UCSD-AML1 (cell line): Measurements from ENCODE around the gene MYBPH.

Experiments used
- DNase-seq: peaks from one replicate; lab custom pipeline; 2025; ENCODE audit not compliant: unreplicated experiment; lab: John Stamatoyannopoulos, UW

Gene MYBPH

DNA sequence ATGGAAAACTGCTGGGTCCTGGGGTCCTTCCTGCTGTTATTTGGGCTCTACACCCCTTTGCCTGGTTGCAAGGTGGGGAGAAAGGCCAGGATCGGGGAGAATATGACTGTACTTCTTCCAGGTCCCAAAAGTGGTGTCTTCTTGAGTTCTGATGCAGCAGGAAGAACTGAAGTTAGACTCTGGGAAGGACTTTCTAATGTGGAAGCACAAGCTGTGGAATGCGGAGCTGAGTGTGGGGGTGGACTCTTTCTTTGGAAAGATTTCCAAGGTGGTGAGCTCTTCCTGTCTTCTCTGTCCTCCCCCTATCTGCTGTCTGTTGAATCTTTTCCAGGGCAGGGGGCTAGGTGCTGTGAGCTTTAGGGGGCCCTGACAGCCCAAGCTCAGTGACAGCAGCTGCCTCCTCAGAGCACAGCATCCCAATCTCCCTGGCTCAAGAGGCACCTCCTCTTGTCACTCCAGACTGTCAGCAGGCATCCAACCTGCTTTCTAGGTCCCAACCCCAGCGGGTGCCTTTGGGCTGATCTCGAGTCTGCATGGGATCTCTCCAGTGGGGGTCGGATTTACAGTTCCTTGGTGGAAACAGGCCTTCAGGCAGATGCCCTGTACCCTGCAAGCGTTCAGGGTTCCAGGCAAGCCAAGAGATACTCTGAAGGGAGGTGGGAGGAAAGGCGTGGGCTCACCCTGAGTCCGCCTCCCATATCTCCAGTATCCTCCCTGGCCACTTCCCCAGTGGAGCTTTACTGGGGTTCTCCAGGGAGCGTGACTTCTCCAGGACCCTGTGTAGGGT, 24.9 kb downstream of the MYBPH start:
- no peak for DNase-seq

DNA sequence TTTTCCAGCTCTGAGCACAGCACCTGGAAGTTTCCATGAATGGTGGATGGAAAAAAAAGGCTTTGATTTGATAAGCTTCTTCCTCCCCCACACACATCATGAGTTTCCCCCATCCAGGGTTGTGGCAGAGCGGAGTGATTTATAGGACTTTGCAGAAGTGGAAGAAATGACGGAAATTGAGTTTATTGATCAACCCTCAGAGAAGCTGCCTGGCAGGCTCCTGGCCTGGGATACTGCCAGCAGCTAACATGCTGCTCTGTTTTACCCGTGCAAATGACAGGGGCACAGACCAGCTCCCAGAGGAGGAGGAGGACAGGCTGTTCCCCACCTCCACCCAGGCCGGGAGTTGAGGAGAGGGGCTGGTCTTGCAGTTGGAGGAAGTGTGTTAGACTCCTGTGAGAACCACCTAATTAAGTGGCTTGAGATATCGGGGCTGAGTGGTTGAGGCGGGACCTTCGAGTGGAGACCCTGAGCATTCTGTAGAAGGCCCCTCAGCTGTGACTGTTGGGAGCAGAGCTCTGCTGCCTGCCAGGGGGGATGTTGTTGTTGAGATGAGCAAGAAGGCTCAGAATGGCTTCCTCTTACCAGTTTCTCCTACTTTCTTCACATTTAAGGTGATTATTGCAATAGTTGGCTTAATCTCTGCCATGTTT, 26.3 kb downstream of the MYBPH start:
- no peak for DNase-seq

DNA sequence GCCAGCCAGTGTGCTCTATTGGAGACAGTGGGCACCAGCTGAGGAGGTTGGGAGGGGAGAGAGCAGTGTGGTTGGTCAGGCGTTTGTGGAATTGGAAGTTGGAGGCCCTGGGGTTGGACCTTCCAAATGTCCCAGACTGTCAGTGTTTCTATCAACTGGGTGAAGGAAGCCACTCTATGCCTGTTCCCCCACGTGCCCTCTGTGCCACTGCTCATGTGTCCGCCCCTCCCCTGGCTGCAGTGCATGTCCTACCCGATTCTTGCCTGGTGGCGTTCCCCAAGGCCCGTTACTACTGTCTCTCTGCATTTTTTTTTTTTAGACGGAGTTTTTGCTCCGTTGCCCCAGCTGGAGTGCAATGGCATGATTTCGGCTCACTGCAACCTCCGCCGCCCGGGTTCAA, 27.0 kb downstream of the MYBPH start:
- DNase-seq: no peak

DNA sequence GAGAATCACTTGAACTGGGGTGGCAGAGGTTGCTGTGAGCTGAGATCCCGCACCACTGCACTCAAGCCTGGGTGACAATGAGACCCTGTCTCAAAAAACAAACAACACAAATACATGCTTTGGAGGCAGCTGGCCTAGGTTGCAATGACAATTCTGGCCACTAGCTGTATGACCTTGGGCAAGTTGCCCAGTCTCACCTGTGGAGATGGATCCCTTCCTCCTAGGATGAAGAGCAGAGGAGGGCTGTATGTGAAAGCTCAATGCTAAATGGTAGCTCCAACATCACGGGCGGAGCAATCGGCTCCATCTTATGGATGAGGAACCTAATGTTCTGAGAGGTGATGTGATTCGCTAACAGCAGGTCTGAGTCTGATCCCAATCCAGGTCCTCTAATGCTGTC, 27.5 kb downstream of the MYBPH start:
- DNase-seq: no peak

DNA sequence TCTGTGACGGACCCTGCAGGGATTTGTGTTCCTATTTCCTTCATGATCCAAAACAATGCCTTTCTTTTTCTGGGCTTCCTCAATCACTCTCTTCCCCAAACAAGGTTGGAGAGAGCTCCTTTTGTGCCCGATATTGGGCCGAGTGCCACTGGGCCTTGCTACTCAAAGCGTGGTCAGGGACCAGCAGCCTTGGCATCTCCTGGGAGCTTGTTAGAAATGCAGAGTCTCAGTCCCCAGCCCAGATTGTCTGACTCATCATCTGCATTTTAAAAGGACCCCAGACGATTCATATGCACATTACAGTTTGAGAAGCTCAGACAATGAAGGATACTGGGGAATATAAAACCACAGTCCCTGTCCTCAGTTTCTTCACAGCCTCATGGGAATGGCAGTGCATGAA, 28.2 kb downstream of the MYBPH start:
- DNase-seq: no peak

DNA sequence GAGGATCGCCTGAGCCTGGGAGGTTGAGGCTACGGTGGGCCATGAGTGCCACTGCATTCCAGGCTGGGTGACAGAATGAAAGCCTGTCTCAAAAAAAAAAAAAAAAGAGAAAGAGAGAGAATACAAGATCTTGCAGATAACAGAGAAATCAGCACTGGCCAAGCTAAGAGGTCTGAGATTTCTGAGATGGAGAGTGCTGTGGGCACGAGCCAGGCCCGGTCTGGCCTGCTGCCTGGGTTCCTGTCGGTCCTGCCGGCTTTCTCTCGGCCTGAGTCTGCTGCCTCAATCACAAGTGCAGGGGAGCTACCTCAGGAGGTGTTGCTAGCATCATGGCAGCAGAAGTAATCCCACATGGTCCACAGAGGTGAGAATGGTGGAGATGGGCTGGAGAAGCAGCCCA, 29.1 kb downstream of the MYBPH start:
- DNase-seq: no peak

DNA sequence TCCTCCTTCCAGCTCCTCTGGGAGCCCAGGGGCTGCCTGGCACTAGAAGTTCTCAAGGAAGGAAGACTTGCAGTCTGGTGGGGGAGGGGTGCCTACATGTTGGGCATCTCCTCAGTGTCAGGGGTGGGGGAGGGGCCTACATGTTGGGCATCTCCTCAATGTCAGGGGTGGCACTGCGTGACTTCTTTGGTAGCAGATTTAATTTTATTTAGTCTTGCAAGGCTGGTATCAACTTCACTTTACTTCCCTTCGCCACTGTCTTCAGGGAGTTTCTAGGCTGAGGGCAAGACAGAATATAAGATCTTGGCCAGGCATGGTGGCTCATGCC, 29.6 kb downstream of the MYBPH start:
- DNase-seq: no peak

DNA sequence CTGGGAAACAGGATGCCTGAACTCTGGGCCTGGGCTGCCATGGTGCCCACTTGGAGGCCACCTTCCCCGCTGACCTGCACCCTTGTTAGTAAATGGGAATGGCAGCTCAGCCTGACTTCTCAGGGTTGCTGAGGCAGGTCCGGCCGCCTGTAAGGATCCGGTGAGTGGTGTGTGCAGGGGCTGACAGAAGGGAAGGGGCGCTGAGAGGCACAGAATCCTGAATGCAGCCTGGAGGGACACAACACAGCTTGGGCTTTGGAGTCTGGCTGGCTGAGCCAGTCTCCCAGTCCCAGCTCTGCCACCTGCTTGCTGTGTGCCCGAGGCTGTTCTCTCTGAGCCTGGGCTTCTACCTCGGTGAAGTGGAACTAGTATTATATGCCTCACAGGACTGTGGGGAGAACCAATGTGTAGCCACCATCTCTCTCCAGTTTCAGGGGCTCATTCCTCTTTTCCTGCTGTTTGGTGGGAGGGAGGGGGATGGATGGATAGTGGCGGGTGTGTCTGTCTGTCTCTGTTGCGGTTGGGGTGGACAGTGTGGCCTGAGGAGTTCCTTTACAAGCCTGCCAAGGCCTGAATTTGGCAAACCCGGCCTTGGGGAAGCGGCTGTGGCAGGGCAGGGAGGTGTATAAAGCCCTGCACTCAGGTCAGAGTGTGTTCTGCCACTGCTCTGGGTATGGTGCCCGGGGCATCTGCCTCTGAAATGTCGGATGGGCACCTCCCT, 30.1 kb downstream of the MYBPH start:
- no peak for DNase-seq

DNA sequence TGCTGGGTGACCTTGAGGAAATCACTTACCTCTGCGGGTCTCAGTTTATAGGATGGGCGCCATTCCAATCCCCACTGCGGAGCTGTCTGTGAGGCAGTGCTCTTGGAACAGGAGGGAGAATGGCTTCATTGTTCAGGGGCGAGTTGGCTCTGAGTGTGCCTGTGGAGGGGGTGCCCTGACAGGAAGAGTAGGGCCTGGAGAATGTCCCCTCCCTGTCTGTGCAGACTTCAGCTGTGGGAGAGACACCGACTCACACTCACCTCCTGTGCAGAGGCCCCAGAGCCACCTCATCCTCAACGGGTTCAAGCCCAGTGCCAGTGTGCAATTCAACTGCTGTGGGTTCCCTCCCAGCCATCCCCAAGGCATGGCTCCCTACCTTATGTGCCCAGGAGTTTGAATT, 31.0 kb downstream of the MYBPH start:
- no peak for DNase-seq

DNA sequence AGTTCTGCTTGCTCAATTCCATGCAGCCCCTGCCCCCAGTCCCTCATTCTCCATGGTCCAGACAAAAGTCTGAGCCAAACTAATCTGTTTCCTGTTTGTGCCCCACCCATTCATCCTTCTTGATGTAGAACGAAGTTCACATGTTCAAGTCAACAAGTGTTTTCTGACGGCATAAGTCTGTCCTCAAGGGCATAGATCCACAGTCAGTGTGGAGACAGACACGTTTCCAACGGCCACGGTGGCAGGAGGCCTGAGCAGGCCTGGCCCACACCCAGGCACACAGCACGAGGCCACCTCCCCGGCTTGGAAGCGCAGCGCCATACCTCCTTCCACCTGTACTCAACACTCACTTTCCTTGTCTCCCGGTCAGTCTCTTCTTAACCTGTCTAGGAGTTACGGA, 32.0 kb downstream of the MYBPH start:
- DNase-seq: no peak

DNA sequence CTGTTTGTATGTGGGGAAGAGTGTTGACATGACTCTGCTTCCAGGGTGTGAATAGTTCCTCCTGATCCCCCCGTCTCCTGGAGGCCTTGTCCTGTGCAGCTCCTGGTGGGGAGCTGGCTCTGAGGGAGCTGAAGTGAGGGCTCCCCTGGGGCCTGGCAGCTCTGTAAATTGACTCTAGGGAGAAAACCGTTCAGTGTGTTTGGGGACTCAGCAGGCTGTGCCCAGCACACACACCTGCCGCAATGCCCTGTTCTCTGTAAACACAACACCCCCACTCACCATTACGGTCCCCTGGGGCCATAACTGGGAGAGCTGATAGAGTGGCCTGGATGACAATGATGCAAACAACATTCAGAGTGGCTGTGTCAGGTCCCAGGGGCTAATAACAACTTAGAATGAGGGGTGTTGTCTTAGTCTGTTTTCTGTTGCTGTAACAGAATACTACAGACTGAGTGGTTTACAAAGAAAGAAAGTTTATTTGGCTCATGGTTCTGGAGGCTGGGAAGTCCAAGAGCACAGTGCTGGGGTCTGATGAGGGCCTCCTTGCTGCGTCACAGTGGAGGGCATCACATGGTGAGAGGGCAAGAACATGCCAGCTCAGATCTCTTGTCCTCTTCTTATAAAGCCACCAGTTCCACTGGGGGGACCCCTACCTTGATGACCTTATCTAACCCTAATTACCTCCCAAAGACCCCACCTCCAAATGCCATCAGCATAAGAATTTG, 32.8 kb downstream of the MYBPH start:
- DNase-seq: no peak

DNA sequence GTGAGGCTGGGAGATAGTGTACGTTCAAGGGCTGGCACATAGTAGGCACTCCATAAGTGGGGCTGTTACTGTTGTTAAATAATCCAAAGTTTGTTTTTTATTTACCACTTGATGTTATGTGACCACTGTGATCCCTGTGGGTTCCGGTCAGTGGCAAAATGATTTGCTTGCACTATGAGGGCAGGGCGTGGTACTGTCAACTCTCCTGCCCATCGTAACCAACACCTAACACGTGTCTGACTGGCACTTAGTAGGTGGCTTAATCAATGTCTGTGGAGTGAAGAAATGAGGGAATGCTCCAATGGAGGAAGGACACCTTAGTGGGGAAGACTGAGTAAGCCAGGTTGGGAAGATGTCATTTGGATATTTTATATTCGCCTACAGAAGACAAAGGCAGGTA, 33.5 kb downstream of the MYBPH start:
- DNase-seq: no peak

DNA sequence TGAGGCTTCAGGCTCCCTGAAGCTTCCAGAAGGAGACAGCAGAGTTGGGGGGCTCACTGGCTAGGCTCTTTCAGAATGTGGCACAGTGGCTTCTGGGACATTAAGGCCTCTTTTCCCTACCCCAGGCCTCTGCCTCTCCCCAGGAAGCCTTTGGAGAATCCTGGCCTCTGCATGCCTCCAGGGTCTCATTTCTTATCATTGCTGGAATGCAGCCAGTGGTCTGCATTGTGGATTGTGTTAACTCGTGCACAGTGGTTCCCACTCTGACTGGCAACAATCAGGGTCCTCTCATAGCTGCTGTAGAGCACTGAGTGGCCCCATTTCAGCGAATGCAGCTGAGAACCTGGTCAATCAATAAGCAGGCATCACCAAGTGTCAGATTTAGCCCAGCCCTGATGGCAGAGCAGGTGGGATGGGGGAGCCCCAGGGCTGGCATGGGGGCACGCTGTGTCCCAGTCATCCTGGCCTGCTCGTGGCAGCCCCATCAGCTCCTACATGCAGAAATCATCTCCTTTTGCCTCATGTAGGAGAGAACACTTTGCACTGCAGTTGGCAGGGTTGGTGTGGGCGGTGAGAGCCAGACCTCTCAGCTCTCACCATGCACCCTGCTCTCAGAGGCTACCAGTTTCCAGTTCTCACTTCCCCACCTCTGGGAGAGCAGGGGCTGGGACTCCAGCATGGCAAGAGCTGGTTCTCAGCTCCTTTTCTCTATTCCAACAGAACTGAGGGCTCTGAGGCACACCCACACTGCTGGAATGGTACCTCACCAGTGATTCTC, 34.7 kb downstream of the MYBPH start:
- no peak for DNase-seq

DNA sequence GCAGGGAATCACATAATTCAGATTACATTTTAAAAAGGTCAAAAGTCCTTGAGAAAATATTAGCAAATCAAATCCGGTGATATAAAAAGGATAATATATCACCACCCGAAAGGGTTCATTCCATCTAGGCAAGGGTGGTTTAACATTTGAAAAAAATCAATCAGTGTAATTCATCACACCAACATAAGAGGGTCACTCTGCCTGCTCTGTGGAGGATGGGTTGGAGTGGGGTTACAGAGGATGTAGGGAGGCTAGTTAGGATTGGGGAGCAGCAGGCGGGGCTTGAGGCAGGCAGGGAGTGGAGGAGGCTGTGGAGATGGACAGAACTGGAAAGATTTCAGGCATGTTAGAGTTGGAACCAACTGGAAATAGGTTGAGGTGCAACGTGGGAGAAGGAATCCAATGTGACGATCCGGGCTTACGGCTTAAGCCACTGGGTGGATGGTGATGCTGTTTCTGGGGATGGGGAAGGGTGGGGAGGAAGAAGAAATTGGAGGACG, 35.6 kb downstream of the MYBPH start:
- no peak for DNase-seq

DNA sequence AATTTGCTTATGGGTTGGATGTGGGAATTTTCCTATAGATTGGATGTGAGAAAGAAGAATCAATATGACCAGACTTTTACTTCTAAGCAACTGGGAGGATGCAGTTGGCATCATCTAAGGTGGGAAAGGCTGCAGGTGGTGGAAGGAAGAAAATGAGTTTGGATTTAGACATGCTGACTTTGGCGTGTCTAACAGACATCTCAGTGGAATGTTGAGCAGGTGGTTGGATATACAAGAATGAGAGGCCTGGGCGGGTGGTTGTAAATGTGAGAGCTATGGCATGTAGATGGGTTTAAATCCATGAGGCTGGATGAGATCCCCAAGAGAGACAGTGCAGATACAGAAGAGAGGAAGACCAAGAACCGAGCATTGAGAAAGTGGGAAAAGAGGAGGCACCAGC, 37.6 kb downstream of the MYBPH start:
- DNase-seq: no peak

DNA sequence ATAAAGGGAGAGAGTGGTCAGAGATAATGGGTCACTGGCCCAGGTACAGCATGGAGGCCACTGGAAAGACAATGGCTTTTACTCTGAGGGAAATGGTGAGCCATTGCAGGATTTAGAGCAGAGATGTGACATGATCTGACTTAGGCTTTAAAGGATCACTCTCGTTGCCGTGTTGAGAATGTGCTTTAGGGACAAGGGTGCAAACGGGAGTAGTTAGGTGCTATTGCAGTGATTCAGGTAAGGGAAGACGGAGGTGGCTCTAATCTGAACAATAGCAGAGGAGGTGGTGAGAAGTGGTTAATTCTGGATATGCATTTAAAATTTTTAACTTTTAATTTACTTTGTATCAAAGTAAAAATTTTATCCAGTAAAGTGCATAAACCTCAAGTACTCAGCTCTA, 38.3 kb downstream of the MYBPH start:
- no peak for DNase-seq

DNA sequence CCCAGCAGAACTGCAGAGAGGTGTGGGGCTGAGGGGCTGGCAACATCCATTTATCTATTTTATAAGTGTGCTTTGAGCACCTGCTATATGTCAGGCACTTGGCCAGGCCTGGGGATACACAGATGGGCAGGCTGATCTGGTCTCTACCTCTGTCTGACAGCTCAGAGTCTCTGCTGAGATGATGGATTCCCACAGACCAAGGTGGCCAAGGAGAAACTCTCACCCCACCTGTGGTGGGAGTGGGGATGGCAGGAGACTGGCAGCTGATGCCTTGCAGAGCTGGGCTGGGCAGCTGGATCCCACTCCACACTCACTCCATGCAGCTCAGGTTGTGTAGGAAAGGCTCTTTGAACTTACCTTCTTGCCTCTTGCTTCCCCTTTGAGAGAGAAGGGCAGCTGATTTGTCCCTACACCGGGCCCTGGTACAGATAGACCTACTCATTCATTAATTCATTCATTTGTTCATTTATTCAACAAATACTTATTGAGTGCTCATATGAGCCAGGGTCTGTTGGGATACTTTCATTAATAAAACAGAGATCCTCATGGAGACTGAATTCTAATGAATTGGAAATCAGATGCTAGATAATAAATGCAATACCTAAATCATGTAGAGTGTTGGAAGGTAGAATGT, 39.1 kb downstream of the MYBPH start:
- no peak for DNase-seq

DNA sequence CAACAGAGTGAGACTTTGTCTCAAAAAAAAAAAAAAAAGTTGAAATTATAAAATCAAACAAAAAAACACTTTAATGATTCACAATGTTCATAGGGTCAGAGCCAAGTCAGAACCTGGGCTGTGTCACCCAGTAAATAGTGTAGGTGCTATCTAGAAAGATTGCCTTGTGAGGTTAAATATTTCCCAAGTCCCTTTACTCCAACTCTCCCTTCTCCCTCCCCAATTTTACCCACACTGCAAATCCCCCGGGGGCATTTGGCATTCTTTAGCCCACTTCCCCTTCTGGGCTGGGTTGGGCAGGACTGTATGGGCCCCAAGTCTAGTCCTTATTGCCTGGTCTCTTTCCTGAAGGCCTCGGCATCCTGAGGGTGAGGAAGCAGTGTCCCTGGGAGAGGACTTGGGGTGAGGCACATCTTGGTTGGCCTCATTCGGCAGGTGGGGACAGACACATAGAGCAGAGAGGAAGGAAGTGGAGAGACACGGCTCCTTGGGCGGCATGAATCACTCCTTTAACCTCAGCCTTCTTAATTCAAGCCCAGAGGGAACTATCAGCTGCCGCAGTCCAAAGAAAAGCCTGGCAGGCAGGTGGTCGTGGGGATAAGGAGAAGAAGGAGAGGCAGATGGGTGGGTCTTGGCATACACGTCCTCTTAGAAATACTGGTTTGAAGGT, 39.9 kb downstream of the MYBPH start:
- DNase-seq: no peak

DNA sequence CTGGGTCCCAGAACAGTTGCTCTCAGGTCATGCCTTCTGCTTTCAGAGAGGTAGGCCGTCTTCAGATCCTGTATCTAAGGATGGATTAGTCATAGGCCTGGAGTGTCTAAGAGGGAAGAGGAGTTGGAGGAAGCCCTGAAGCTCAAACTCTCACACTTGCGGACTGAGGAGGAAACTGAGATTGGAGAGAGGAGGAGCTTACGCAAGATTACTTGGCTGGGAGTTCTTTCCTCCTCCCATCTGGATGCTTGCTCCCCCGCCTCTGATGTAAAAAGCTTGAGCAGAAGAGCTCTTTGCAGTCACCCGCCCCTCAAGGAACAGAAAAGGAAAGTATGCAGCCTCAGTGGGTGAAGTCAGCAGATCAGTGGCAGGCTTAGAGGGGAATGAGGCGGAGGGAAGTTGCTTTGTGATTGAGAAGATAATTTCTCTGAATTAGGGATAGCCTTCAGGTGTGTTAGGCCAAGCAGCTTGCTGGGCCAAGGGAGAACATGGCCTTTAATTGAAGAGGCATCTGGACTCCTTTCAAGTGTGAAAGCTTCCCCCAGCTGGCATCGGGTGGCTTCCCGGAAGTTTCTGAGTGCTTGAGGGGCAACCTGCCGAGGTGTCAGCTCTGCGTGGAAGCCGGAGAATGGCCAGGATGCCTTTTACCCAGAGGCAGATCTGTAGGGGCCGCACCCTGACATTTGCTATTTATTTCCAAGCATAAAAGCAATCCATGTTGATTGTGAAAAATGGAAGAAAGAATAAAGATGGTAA, 41.5 kb downstream of the MYBPH start:
- no peak for DNase-seq
